ENCODE measurements around the gene SURF6.

Gene SURF6

GRCh38 chr9:133283255-133284032 lies 52.5 kb downstream of the SURF6 start:
- peak; percentile 28 for DNase-seq

GRCh38 chr9:133282464-133283238 lies 53.3 kb downstream of the SURF6 start:
- peak; percentile 8 for DNase-seq

GRCh38 chr9:133280392-133280791 lies 55.6 kb downstream of the SURF6 start:
- no peak for DNase-seq

All from activated CD8-positive, alpha-beta memory T cell treated with anti-CD3 and anti-CD28 coated beads, Interleukin-2, amount 50 U/mL, for 48 hours (primary cell).